ENCODE results near the gene RFT1.
"Not testable (repeated sequence)": the region's sequence is repeated elsewhere in the genome, so short reads cannot be mapped to it uniquely, and the experiment has no call there.

RFT1 gene

GRCh38 chr3:53062905-53063304, 67.3 kb downstream of the RFT1 start:
- ChIA-PET CTCF (interaction anchor here (0.6 kb wide), 1 partner anchor 316 kb away, joined by 3 read pairs; no protein-coding TSS in a partner anchor), POLR2A (no interaction called here)
- Histone ChIP-seq H3K4me1 (ENCODE audit: control insufficient read depth, insufficient read depth, low read length) (0 out of 2 replicates have a peak, but pooled peaks cover 2% of the 10 kb centered on the region), H3K27ac (ENCODE audit: extremely low read depth, low read depth, low read length) (no peak overlapping the region), H3K4me3 (ENCODE audit: low read depth, low read length) (no peak overlapping the region), H3K9me3 (ENCODE audit: control insufficient read depth, insufficient read depth, low read depth, low read length) (no peaks in the 10 kb centered on the region), H3K36me3 (ENCODE audit: control insufficient read depth in 2 of 2, insufficient read depth in 1 of 2, low read length in 2 of 2) (no peaks in the 10 kb centered on the region)
- TF ChIP-seq HOXD13 (CRISPR knock-in tag; IDR thresholded peaks at IDR 0.05; ENCODE audit: borderline replicate concordance) (no peak), ATF2 (tag by site-specific recombination; IDR thresholded peaks at IDR 0.05; ENCODE audit: low read depth) (no peak), ZNF521 (tag by site-specific recombination; IDR thresholded peaks at IDR 0.05) (no peak), ZNF133 (tag by site-specific recombination; IDR thresholded peaks at IDR 0.05) (no peak), ZNF621 (tag by site-specific recombination; IDR thresholded peaks at IDR 0.05) (no peak), ZNF610 (tag by site-specific recombination; IDR thresholded peaks at IDR 0.05; ENCODE audit: borderline replicate concordance) (no peak), ZNF596 (tag by site-specific recombination; IDR thresholded peaks at IDR 0.05) (no peak), ZFP37 (tag by site-specific recombination; IDR thresholded peaks at IDR 0.05) (no peak), ZBTB6 (tag by site-specific recombination; IDR thresholded peaks at IDR 0.05) (no peak), ZNF548 (tag by site-specific recombination; IDR thresholded peaks at IDR 0.05) (no peak), ZNF211 (tag by site-specific recombination; IDR thresholded peaks at IDR 0.05; ENCODE audit: low read depth) (no peak), ZNF146 (tag by site-specific recombination; IDR thresholded peaks at IDR 0.05) (no peak), ZNF791 (tag by site-specific recombination; IDR thresholded peaks at IDR 0.05) (no peak), ZNF645 (tag by site-specific recombination; IDR thresholded peaks at IDR 0.05) (no peak), ZNF658 (tag by site-specific recombination; IDR thresholded peaks at IDR 0.05) (no peak)

- no peaks in the 10 kb centered on the region for H3K4me1 ChIP-seq (ENCODE audit: control insufficient read depth, insufficient read depth, low read length)
- no peak overlapping the region for H3K4me3 ChIP-seq (ENCODE audit: low read depth, low read length)
- ChIA-PET POLR2A (no interaction called here), CTCF (no interaction called here)
- H3K27ac ChIP-seq (ENCODE audit: extremely low read depth, low read depth, low read length), result no peak overlapping the region
- no peaks in the 10 kb centered on the region for H3K36me3 ChIP-seq (ENCODE audit: control insufficient read depth in 2 of 2, insufficient read depth in 1 of 2, low read length in 2 of 2)
- no peak for TF ChIP-seq ZBTB48 (tag by site-specific recombination; IDR thresholded peaks at IDR 0.05)
- TF ChIP-seq ZNF433 (tag by site-specific recombination; IDR thresholded peaks at IDR 0.05; ENCODE audit: low read depth), result no peak
- peak; percentile 69; the same call in 1 of the 2 replicates for TF ChIP-seq PRDM10 (tag by site-specific recombination; IDR thresholded peaks at IDR 0.05)
- TF ChIP-seq ZNF449 (tag by site-specific recombination; IDR thresholded peaks at IDR 0.05), result no peak
- 0 out of 2 replicates have a peak, but pooled peaks have one; percentile 3 for TF ChIP-seq ZNF654 (tag by site-specific recombination; IDR thresholded peaks at IDR 0.05; ENCODE audit: low read depth)
- no peak for TF ChIP-seq ZNF473 (tag by site-specific recombination; IDR thresholded peaks at IDR 0.05)
- H3K9me3 ChIP-seq (ENCODE audit: control insufficient read depth, insufficient read depth, low read depth, low read length), result no peaks in the 10 kb centered on the region
These were observed 73.8 kb downstream of the RFT1 start for GRCh38 chr3:53056442-53056841.

- H3K27ac ChIP-seq (ENCODE audit: extremely low read depth, low read depth, low read length); H3K9me3 ChIP-seq (ENCODE audit: control insufficient read depth, insufficient read depth, low read depth, low read length); CTCF ChIA-PET; H3K4me3 ChIP-seq (ENCODE audit: low read depth, low read length); H3K36me3 ChIP-seq (ENCODE audit: control insufficient read depth in 2 of 2, insufficient read depth in 1 of 2, low read length in 2 of 2); H3K4me1 ChIP-seq (ENCODE audit: control insufficient read depth, insufficient read depth, low read length): not testable (repeated sequence)
- POLR2A ChIA-PET, result interaction anchor here (0.6 kb wide), 1 partner anchor 244 kb away, joined by 6 read pairs; no protein-coding TSS in a partner anchor
These were observed 76.0 kb downstream of the RFT1 start for GRCh38 chr3:53054233-53054632.
